Right lung (tissue), 10 donors: ENCODE measurements around the gene RNF167. TPM values are rescaled to one million over a fixed set of nuclear protein-coding genes. Genes with fewer than 3 reads are reported as not detected.

Experiments used
- DNase-seq, 2 donors: peaks; one replicate each; pipeline ENCODE4 v3.0.0-alpha.2; 2013
- long read RNA-seq, 8 donors: transcript quantifications; one replicate each; lab custom pipeline, GENCODE V29; 2026
- polyA plus RNA-seq, 5 donors: library from polyadenylated mRNA; unstranded; fragments of 120-200 nt; gene quantifications; one replicate each; pipeline versions ENCODE4 v1.2.1 to v1.2.3, GENCODE V29; 2013; ENCODE audit warnings: inconsistent platforms in 1 of 5, low replicate concordance in 1 of 5; ENCODE audit not compliant: insufficient read length in 5 of 5, insufficient read depth in 1 of 5

Gene RNF167
- 100 to 1,000 TPM; 105 to 134 (median 122) TPM for polyA plus RNA-seq
- long read RNA-seq, donor 1, transcript RNF167-213 (3 exons, 619 nt) = minor isoform, 5 of 69 reads
- long read RNA-seq, donor 1, transcript RNF167-211 (9 exons, 1,757 nt) = major isoform, 8 of 69 reads
- long read RNA-seq, donor 1, partial matches to known transcripts = 44 of 69 reads
- long read RNA-seq, donor 1, other reads (novel, unspliced or antisense) = 0 of 69 reads
- long read RNA-seq, donor 2, transcript RNF167-211 (9 exons, 1,757 nt) = major isoform, 12 of 17 reads
- long read RNA-seq, donor 2, partial matches to known transcripts = 0 of 17 reads
- long read RNA-seq, donor 2, other reads (novel, unspliced or antisense) = 0 of 17 reads
- long read RNA-seq, donor 3, transcript RNF167-211 (9 exons, 1,757 nt) = major isoform, 7 of 58 reads
- long read RNA-seq, donor 3, transcript RNF167-213 (3 exons, 619 nt) = minor isoform, 5 of 58 reads
- long read RNA-seq, donor 3, partial matches to known transcripts = 41 of 58 reads
- long read RNA-seq, donor 3, other reads (novel, unspliced or antisense) = 0 of 58 reads
- long read RNA-seq, donor 4, transcript RNF167-211 (9 exons, 1,757 nt) = major isoform, 8 of 17 reads
- long read RNA-seq, donor 4, partial matches to known transcripts = 0 of 17 reads
- long read RNA-seq, donor 4, other reads (novel, unspliced or antisense) = 0 of 17 reads
- long read RNA-seq, donor 5, transcript RNF167-211 (9 exons, 1,757 nt) = major isoform, 12 of 2,561 reads
- long read RNA-seq, donor 5, transcript RNF167-201 (10 exons, 1,915 nt) = minor isoform, 8 of 2,561 reads
- long read RNA-seq, donor 5, partial matches to known transcripts = 2,481 of 2,561 reads
- long read RNA-seq, donor 5, other reads (novel, unspliced or antisense) = 57 of 2,561 reads
- long read RNA-seq, donor 6, transcript RNF167-211 (9 exons, 1,757 nt) = major isoform, 15 of 47 reads
- long read RNA-seq, donor 6, partial matches to known transcripts = 22 of 47 reads
- long read RNA-seq, donor 6, other reads (novel, unspliced or antisense) = 0 of 47 reads
- long read RNA-seq, donor 7, transcript RNF167-211 (9 exons, 1,757 nt) = major isoform, 14 of 31 reads
- long read RNA-seq, donor 7, partial matches to known transcripts = 9 of 31 reads
- long read RNA-seq, donor 7, other reads (novel, unspliced or antisense) = 0 of 31 reads
- long read RNA-seq, donor 8, partial matches to known transcripts = 997 of 1,027 reads
- long read RNA-seq, donor 8, other reads (novel, unspliced or antisense) = 22 of 1,027 reads

DNA sequence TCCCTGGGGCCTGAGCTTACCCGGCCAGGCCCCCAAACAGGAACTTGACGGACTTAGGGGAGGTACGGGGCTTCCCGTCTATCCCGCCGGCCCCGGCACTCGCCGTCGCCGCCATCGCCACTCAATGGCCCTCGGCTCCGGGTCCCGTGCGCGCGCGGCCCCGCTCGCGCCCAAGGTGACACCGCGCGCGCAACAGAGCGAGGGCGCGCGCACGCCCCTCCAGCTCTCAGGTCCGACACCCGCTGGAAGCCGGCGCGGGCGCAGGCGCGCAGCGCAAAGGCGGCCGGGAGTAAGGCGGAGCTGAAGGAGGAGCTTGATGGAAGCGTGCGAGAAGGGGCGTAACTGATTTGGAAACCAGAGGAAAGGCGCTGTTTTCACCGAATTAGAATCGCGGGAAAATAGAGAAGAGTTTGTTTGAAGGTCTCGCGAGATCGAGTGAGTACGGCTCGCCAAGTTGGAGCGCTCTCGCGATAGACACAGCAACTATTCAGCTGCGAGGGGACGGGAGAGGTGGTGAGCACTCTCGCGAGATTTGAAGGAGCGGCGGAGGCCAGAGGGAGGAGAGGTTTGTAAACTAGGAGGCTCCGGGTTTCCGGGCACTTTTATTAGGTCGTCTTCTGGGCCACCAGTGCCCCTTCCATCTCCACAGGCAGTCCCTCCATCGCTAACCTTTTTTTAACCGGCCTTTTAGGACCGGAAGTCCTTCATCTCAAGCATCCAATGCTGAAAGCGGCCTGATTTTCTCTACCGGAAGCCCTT, at the start of gene RNF167, which contains the start of gene SLC25A11:
Gene RNF167 (plus strand): TSS at position 473 of the 759 bp plus-strand sequence. CDS start 642 bp downstream, outside the sequence.
Gene SLC25A11 (minus strand): TSS at position 251 of the 759 bp plus-strand sequence. CDS start 136 bp downstream, at position 115.
- DNase-seq = peak; percentile 99

GRCh38 chr17:4891411-4892410, 48.4 kb upstream of the RNF167 start:
- DNase-seq = no peak

GRCh38 chr17:4892499-4893221, 47.4 kb upstream of the RNF167 start:
- no peak for DNase-seq

DNA sequence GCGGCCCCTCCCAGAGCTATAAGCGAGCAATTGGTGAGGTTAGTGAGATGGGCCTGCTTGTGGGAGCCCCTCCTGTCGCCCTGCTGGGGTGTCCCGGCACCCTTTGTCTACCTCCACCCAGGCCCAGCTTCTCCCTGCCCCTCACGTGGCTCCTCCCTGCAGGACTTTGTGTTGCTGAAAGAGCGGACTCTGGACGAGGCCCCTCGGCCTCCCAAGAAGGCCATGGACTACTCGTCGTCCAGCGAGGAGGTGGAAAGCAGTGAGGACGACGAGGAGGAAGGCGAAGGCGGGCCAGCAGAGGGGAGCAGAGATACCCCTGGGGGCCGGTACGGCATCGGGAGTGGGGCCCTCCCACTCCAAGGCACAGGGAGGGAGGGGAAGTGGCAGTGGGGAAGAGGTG, 46.8 kb upstream of the RNF167 start:
- DNase-seq = no peak

GRCh38 chr17:4893721-4894560, 46.1 kb upstream of the RNF167 start:
- DNase-seq = no peak

GRCh38 chr17:4895121-4895520, 44.9 kb upstream of the RNF167 start:
- no peak for DNase-seq

DNA sequence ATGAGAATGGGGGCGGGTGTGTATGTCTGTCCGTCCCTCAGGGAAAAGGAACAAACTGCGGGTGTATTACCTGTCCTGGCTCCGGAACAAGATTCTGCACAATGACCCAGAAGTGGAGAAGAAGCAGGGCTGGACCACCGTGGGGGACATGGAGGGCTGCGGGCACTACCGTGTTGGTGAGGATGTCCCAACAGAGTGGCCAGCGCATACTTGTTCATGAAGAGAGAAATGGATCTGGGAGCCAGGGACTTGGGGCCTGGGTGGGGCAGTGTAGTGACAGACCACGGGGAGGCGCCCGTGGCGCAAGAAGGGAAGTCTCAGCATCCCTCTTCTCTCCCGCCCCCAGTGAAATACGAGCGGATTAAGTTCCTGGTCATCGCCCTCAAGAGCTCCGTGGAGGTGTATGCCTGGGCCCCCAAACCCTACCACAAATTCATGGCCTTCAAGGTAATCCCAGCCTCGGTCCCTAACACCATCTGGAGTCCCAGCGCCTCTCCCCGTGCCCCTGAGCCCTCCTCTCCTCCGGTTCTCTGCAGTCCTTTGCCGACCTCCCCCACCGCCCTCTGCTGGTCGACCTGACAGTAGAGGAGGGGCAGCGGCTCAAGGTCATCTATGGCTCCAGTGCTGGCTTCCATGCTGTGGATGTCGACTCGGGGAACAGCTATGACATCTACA, 44.3 kb upstream of the RNF167 start:
- DNase-seq = no peak

- DNase-seq = no peak
These were observed 43.5 kb upstream of the RNF167 start for GRCh38 chr17:4896332-4897197.

- no peak for DNase-seq
These were observed 42.8 kb upstream of the RNF167 start for GRCh38 chr17:4897198-4897687.

GRCh38 chr17:4897785-4898184, 42.3 kb upstream of the RNF167 start:
- DNase-seq = no peak

DNA sequence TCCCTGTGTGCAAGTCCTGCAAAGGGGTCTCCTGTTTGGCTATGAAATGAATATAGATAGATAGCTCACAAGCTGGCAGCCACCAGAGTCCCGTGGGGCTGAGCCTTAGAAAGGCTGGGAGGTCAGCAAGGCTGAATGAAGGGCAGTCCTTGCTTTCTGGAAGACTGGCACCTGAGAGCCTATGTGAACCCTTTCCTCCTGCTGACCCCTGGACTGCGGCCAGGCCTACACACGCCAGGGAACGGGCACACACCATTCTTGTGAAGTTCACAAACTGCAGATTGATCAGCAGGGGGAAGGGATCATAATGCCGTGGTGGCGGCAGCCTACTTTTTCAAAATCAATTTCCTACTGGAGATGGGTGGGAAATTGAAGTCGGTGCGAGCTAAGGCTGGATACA, 41.7 kb upstream of the RNF167 start:
- no peak for DNase-seq

GRCh38 chr17:4898927-4899326, 41.1 kb upstream of the RNF167 start:
- no peak for DNase-seq

- peak; percentile 67 to 73 for DNase-seq
These were observed 40.5 kb upstream of the RNF167 start, which contains the start of gene C17orf107 for GRCh38 chr17:4899341-4900230. Gene C17orf107 (plus strand): TSS chr17:4899536. CDS start chr17:4899763, 227 bp downstream.

GRCh38 chr17:4900231-4901107, 39.6 kb upstream of the RNF167 start:
- DNase-seq = no peak
